Cardiac muscle cell (in vitro differentiated cells and primary cell): ENCODE data around the gene SNHG17. TPM values are rescaled to one million over a fixed set of nuclear protein-coding genes. Genes with fewer than 3 reads are reported as not detected.
A peak's percentile ranks its signal among the peaks of the same experiment; 100 is the strongest.

Experiments used
- DNase-seq, 2 donors: peaks; one replicate each; pipeline versions ENCODE4 v3.0.0 to v3.0.0-alpha.2; 2010 to 2017; ENCODE audit warnings: low read depth in 1 of 2, low spot score in 1 of 2
- H3K27ac ChIP-seq: fragments of 200-600 bp; sonication (generic); 2 replicates; pipeline ENCODE4 v1.5.1; 2016
- H3K27me3 ChIP-seq: fragments of 200-600 bp; sonication (generic); 2 replicates; pipeline ENCODE4 v1.6.0; 2016; ENCODE audit warnings: control low read depth
- H3K36me3 ChIP-seq: fragments of 200-600 bp; sonication (generic); 2 replicates; pipeline ENCODE4 v1.5.1; 2016; ENCODE audit warnings: control low read depth
- H3K4me1 ChIP-seq: fragments of 200-600 bp; sonication (generic); 2 replicates; pipeline ENCODE4 v1.8.1; 2017; ENCODE audit warnings: low read depth, mild to moderate bottlenecking, mixed run types
- H3K4me3 ChIP-seq: fragments of 200-600 bp; sonication (generic); 2 replicates; pipeline ENCODE4 v1.5.1; 2016; ENCODE audit warnings: mild to moderate bottlenecking
- H3K9me3 ChIP-seq: fragments of 200-600 bp; sonication (generic); 2 replicates; pipeline ENCODE4 v1.5.1; 2017; ENCODE audit warnings: low read depth, mild to moderate bottlenecking, control low read depth
- polyA plus RNA-seq: library from polyadenylated mRNA; unstranded; fragments of >200 nt; fragmentation: Nextera tagmentation; extraction: Ambion mirVana; gene quantifications from 2 replicates; pipeline ENCODE4 v1.2.1, GENCODE V29; 2016
- total RNA-seq: library from RNA; depleted of rRNA; stranded (reverse); fragments of >200 nt; gene quantifications from 2 replicates; pipeline ENCODE4 v1.2.3, GENCODE V29; 2016
- TF ChIP-seq, protein P1 (sequence below): IDR thresholded peaks from 2 replicates; pipeline ENCODE4 v1.5.1; 2012; ENCODE audit warnings: low read depth, mild to moderate bottlenecking, low read length

Gene SNHG17
- total RNA-seq (9.0 and 16.6 TPM in 2 replicates), polyA plus RNA-seq (31.8 and 37.0 TPM in 2 replicates)

GRCh38 chr20:38434770-38435554 lies at the start of gene SNHG17:
Gene SNHG17 (minus strand): TSS chr20:38435328.
- no peaks in the 10 kb centered on the region for H3K9me3 ChIP-seq
- TF ChIP-seq, protein P1, sequence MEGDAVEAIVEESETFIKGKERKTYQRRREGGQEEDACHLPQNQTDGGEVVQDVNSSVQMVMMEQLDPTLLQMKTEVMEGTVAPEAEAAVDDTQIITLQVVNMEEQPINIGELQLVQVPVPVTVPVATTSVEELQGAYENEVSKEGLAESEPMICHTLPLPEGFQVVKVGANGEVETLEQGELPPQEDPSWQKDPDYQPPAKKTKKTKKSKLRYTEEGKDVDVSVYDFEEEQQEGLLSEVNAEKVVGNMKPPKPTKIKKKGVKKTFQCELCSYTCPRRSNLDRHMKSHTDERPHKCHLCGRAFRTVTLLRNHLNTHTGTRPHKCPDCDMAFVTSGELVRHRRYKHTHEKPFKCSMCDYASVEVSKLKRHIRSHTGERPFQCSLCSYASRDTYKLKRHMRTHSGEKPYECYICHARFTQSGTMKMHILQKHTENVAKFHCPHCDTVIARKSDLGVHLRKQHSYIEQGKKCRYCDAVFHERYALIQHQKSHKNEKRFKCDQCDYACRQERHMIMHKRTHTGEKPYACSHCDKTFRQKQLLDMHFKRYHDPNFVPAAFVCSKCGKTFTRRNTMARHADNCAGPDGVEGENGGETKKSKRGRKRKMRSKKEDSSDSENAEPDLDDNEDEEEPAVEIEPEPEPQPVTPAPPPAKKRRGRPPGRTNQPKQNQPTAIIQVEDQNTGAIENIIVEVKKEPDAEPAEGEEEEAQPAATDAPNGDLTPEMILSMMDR = peak; percentile 100
- DNase-seq = peak; percentile 95 to 97
- H3K27me3 ChIP-seq = no peaks in the 10 kb centered on the region
- H3K4me3 ChIP-seq = peak within 1 kb of the TSS; percentile 74
- H3K36me3 ChIP-seq = peaks cover 32% of the 10 kb centered on the region
- peak within 1 kb of the TSS; percentile 75 for H3K27ac ChIP-seq
- no peaks in the 10 kb centered on the region for H3K4me1 ChIP-seq

- no peak overlapping the region for H3K27ac ChIP-seq
- no peaks in the 10 kb centered on the region for H3K36me3 ChIP-seq
- H3K27me3 ChIP-seq = no peaks in the 10 kb centered on the region
- TF ChIP-seq, protein P1 = no peak
- no peaks in the 10 kb centered on the region for H3K4me1 ChIP-seq
- H3K9me3 ChIP-seq = no peaks in the 10 kb centered on the region
- H3K4me3 ChIP-seq = no peak overlapping the region
- DNase-seq = no peak
Observed at GRCh38 chr20:38479596-38479995, 44.5 kb upstream of the SNHG17 start.

GRCh38 chr20:38477747-38478146 lies 42.6 kb upstream of the SNHG17 start:
- Histone ChIP-seq H3K27me3 (no peaks in the 10 kb centered on the region), H3K9me3 (no peaks in the 10 kb centered on the region), H3K27ac (no peak overlapping the region), H3K4me3 (no peak overlapping the region), H3K4me1 (peaks cover 3% of the 10 kb centered on the region), H3K36me3 (no peaks in the 10 kb centered on the region)
- DNase-seq = no peak
- TF ChIP-seq, protein P1 = no peak

DNA sequence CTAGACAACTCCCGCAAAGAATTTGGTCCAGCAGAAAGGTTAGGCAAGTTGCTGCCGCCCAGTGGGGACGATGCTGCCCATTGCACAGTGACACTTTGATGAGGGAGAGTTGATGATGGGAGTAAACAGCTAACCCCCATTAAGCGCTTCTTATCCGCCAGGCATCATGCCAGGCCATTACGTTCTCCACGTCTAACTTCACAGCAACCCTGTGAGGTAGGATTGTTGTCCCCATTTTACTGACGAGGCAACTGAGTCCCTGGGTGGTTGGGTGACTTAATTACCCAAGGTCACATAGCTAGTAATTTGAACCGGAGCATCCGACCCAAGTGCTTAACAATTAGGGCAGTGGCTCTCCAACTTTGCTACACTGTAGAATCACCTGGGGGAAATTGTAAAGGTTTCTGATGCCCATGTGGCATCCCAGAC lies 38.3 kb upstream of the SNHG17 start:
- peaks cover 8% of the 10 kb centered on the region for H3K4me1 ChIP-seq
- no peaks in the 10 kb centered on the region for H3K9me3 ChIP-seq
- peak overlapping the region; percentile 97 for H3K27ac ChIP-seq
- no peaks in the 10 kb centered on the region for H3K27me3 ChIP-seq
- H3K36me3 ChIP-seq = no peaks in the 10 kb centered on the region
- TF ChIP-seq, protein P1 = peak; percentile 24
- peak overlapping the region; percentile 85 for H3K4me3 ChIP-seq
- peak; percentile 36 to 58 for DNase-seq

- H3K4me1 ChIP-seq = peaks cover 8% of the 10 kb centered on the region
- DNase-seq = peak; percentile 98 to 100
- TF ChIP-seq, protein P1 = peak; percentile 45
- no peaks in the 10 kb centered on the region for H3K9me3 ChIP-seq
- H3K27me3 ChIP-seq = no peaks in the 10 kb centered on the region
- H3K4me3 ChIP-seq = peak within 1 kb of the TSS; percentile 85
- no peaks in the 10 kb centered on the region for H3K36me3 ChIP-seq
- H3K27ac ChIP-seq = peak within 1 kb of the TSS; percentile 97
Observed at GRCh38 chr20:38472513-38473366, 37.6 kb upstream of the SNHG17 start, which contains the start of gene RALGAPB. Gene RALGAPB (plus strand): TSS chr20:38472843. CDS start chr20:38488433, 15,590 bp downstream.
